HepG2 (cell line): ENCODE data around the gene ABCG8. TPM values are rescaled to one million over a fixed set of nuclear protein-coding genes. Genes with fewer than 3 reads are reported as not detected.

Experiments used
- EHMT2 ChIP-seq: fragments of 200-600 bp; sonication (generic); IDR thresholded peaks from 2 replicates; pipeline ENCODE4 v1.7.0; 2017; ENCODE audit warnings: antibody characterized with exemption, low read depth, low read length, borderline replicate concordance
- FOXP1 ChIP-seq, 2 experiments: fragments of 450-650 bp in 1 of 2; IDR thresholded peaks; 2 replicates each; pipeline ENCODE4 v1.6.1; 2017 to 2018; ENCODE audit warnings: antibody characterized with exemption in 1 of 2
- GATAD2A ChIP-seq: IDR thresholded peaks from 2 replicates; pipeline ENCODE4 v1.6.1; 2016
- HNRNPLL ChIP-seq: fragments of 200-400 bp; formaldehyde crosslinking; IDR thresholded peaks from 2 replicates; pipeline ENCODE4 v1.6.1; 2017; ENCODE audit warnings: mild to moderate bottlenecking, low read depth, low read length; ENCODE audit not compliant: poor library complexity, severe bottlenecking
- NFAT5 ChIP-seq: sonication (generic); formaldehyde crosslinking; IDR thresholded peaks from 2 replicates; pipeline ENCODE4 v1.4.0; 2020; ENCODE audit warnings: missing genetic modification reagents
- PCBP1 ChIP-seq: fragments of 200-400 bp; formaldehyde crosslinking; IDR thresholded peaks from 2 replicates; pipeline ENCODE4 v1.6.1; 2017; ENCODE audit warnings: mild to moderate bottlenecking, low read depth, low read length, borderline replicate concordance
- SNAPC4 ChIP-seq: sonication (generic); formaldehyde crosslinking; IDR thresholded peaks from 2 replicates; pipeline ENCODE4 v1.4.0; 2020; ENCODE audit warnings: mild to moderate bottlenecking, missing genetic modification reagents
- TCF12 ChIP-seq, 2 experiments: fragments of 450-650 bp in 1 of 2; sonication (generic) in 1 of 2; formaldehyde crosslinking in 1 of 2; IDR thresholded peaks; 2 replicates each; pipeline versions ENCODE4 v1.6.1 to v1.8.0; 2017 to 2022; ENCODE audit warnings: antibody characterized with exemption in 1 of 2, mild to moderate bottlenecking in 1 of 2, missing genetic modification reagents in 1 of 2, moderate library complexity in 1 of 2
- TERF1 ChIP-seq: sonication (generic); formaldehyde crosslinking; IDR thresholded peaks from 2 replicates; pipeline ENCODE4 v1.8.0; 2022; ENCODE audit warnings: mild to moderate bottlenecking, missing genetic modification reagents, moderate library complexity
- ZBTB14 ChIP-seq: sonication (generic); formaldehyde crosslinking; IDR thresholded peaks from 2 replicates; pipeline ENCODE4 v1.4.0; 2020; ENCODE audit warnings: missing genetic modification reagents
- ZMYM2 ChIP-seq: sonication (generic); formaldehyde crosslinking; IDR thresholded peaks from 2 replicates; pipeline ENCODE4 v1.8.0; 2022; ENCODE audit warnings: mild to moderate bottlenecking, missing genetic modification reagents
- ZNF503 ChIP-seq: sonication (generic); formaldehyde crosslinking; IDR thresholded peaks from 2 replicates; pipeline ENCODE4 v1.4.0; 2020; ENCODE audit warnings: missing genetic modification reagents
- ZNF563 ChIP-seq: sonication (generic); formaldehyde crosslinking; IDR thresholded peaks from 2 replicates; pipeline ENCODE4 v1.8.0; 2022; ENCODE audit warnings: mild to moderate bottlenecking, moderate library complexity, missing genetic modification reagents
- polyA plus RNA-seq, 8 experiments: library from polyadenylated mRNA; depleted of rRNA in 3 of 8; stranded (reverse) in 7 of 8; unstranded in 1 of 8; fragments of >200 nt; fragmentation: Illumina TruSeq in 4 of 8; extraction: Trizol in 4 of 8; gene quantifications; 2 replicates each; pipeline versions ENCODE4 v1.2.1 to v1.2.3, GENCODE V29; 2011 to 2016; ENCODE audit warnings: low read depth in 4 of 8, missing spikeins in 1 of 8, mixed read lengths in 1 of 8; ENCODE audit not compliant: insufficient read depth in 1 of 8
- total RNA-seq, 5 experiments: library from RNA; depleted of rRNA; stranded (reverse); fragments of >200 nt; fragmentation: Illumina TruSeq; extraction: Trizol; gene quantifications; 2 replicates each; pipeline ENCODE4 v1.2.3, GENCODE V29; 2016; ENCODE audit warnings: low read depth in 1 of 5

ABCG8 gene
- total and polyA plus RNA-seq, 2 of the 13 experiments (the other 11 are each of a cell fraction or from before 2014, with no cell fraction given): 8.1 to 8.8 TPM

GRCh38 chr2:43906448-43907109, 67.8 kb downstream of the ABCG8 start (continued):
- no peak for TF ChIP-seq SNAPC4 (CRISPR knock-in tag)
- 0 out of 2 replicates have a peak, but pooled peaks have one; percentile 31 for TF ChIP-seq GATAD2A (CRISPR knock-in tag)
- no peak for TF ChIP-seq ZNF563 (CRISPR knock-in tag)
- no peak for TF ChIP-seq ZNF503 (CRISPR knock-in tag)
- no peak for TF ChIP-seq EHMT2
- no peak for TF ChIP-seq FOXP1 (IDR thresholded peaks at IDR 0.05)
- TF ChIP-seq FOXP1 (CRISPR knock-in tag; IDR thresholded peaks at IDR 0.05): 0 out of 2 replicates have a peak, but pooled peaks have one; percentile 46
- TF ChIP-seq NFAT5 (CRISPR knock-in tag): no peak
- TF ChIP-seq ZMYM2 (CRISPR knock-in tag): no peak
- no peak for TF ChIP-seq ZBTB14 (CRISPR knock-in tag)
- no peak for TF ChIP-seq TCF12 (IDR thresholded peaks at IDR 0.05)
- TF ChIP-seq TCF12 (CRISPR knock-in tag; IDR thresholded peaks at IDR 0.05): no peak
- no peak for TF ChIP-seq HNRNPLL
- TF ChIP-seq TERF1 (CRISPR knock-in tag): no peak
- no peak for TF ChIP-seq PCBP1
